LNCAP (cell line): ENCODE results near the gene ERG.

ENCODE experiments used
- TF ChIP-seq, protein P1 (sequence below): fragments of 450-650 bp; IDR thresholded peaks from 2 replicates; pipeline ENCODE4 v1.5.1; 2017; ENCODE audit warnings: mild to moderate bottlenecking

The ERG gene

DNA sequence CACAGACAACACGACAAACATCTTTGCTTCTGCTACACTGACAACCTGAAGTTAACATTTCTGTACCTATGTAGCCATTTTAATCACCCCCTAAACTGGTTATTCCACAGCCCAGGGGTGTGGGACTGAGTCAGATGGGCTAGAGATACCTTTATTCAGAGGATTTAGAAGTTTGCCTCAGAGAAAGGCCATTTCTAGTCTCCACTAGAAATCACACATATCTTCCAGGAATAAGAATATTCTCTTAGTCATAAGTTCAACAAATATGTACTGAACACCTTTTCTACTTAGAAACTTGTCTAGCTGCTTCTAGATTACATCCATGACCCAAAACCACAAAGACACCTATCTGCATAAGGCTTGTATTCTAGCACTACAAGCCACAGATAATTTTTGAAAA lies 38.8 kb downstream of the ERG start:
- TF ChIP-seq, protein P1, sequence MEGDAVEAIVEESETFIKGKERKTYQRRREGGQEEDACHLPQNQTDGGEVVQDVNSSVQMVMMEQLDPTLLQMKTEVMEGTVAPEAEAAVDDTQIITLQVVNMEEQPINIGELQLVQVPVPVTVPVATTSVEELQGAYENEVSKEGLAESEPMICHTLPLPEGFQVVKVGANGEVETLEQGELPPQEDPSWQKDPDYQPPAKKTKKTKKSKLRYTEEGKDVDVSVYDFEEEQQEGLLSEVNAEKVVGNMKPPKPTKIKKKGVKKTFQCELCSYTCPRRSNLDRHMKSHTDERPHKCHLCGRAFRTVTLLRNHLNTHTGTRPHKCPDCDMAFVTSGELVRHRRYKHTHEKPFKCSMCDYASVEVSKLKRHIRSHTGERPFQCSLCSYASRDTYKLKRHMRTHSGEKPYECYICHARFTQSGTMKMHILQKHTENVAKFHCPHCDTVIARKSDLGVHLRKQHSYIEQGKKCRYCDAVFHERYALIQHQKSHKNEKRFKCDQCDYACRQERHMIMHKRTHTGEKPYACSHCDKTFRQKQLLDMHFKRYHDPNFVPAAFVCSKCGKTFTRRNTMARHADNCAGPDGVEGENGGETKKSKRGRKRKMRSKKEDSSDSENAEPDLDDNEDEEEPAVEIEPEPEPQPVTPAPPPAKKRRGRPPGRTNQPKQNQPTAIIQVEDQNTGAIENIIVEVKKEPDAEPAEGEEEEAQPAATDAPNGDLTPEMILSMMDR: no peak

DNA sequence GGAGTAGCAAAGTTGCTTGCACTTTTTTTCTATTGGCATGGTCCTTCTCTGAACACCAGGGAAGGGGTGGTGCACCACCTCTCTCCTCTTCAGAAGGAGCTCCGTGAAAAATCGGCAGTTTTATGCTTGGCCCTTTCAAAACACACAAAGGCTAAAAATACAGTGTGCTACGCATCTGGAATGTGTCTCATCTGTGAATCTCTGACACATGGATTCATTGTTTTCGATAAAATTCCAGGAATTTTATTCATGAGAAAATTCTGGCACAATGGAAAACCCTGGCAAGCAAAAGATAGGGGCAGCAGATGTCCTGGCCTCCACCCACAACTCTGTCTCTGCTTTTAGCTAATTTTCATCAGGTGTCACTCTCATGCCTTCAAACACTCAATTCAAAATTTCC lies 42.9 kb downstream of the ERG start:
- TF ChIP-seq, protein P1: no peak

DNA sequence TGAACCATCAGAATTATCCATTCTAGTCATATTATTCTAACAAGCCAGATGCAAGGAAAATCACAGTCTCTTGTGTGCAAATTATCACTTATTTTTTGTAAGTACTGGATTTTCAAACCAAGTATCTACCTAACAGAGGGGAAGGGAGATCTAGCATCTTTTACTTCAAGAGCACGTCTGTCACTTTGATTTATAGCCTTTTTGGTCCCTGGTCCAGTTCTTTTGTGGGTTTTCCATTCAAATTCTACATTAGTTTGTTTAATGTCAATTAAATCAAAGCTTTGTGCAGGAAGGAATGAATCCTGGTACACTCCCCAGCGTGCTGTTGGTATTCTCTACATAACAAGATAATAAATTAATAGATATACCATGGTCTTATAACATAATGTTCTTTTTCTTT lies 43.6 kb downstream of the ERG start:
- TF ChIP-seq, protein P1: no peak

DNA sequence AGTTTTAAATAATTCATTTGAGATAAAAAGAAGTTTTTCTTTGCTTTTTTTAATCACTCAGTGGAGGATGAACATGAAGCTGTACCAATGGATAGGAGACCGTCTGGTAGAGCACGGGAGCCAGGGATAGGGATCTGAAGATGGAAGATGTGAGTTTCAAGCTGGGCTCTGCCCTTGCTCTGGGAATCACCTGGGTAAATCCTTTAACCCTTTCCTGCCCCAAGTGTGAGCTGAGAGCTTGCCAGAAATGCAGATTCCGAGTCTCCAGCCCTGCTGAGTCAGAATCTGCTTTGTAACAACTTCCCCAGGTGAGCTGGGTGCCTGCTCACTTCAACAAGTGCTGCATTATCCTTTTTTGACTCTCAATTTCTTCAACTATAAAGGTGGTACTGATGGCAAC lies 44.1 kb downstream of the ERG start:
- TF ChIP-seq, protein P1: no peak

DNA sequence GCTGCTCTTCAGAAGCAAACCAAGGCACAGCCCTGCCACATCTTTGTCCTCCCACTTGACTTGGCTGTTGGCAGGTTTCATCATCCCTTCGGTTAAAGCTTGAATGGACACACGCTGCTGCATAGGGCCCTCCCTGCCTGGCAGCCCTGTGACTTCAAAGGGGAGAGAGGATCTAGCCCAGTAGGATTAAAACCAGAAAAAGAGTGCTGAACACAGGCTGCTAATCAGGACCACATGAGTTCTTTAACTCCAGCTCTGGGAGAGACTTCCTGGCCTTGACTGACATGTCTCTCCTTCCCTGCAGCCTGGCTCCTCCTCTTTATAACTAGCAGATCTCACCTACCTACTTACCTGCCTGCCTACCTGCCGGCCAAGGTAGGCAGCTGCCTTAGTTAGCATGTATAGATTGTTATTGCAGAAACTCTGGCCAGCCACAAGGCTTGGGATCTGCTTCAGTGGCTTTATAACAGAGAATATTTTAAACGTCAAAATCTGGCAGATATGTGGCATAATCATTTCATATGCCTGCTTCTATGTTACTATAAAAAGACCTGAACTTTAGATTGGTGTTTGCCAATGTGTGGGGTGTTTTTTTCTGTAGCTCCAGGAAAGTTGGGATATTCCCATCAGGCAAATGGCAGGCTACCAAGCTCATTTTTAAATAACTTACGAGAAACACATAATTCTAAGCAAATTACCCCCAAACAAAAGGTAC lies 49.4 kb downstream of the ERG start:
- TF ChIP-seq, protein P1: no peak

DNA sequence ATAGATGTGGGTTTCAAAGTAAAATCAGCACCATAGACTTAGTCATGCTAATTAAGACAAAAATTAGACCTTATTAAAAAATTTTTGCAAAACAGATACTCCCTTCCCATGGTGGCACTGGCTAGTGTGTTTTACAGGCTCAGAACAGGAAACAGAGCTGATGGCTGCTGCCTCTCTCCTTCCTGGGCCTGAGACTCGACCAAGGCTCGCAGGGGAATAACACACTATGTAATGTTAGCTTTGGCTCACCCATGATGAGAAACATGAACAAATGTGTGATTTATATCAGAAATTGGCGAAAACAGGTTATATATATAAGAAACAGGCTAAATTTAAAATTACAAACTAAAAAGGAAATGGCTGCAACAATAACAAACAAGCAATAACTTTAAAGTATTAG lies 50.7 kb downstream of the ERG start:
- TF ChIP-seq, protein P1: no peak

DNA sequence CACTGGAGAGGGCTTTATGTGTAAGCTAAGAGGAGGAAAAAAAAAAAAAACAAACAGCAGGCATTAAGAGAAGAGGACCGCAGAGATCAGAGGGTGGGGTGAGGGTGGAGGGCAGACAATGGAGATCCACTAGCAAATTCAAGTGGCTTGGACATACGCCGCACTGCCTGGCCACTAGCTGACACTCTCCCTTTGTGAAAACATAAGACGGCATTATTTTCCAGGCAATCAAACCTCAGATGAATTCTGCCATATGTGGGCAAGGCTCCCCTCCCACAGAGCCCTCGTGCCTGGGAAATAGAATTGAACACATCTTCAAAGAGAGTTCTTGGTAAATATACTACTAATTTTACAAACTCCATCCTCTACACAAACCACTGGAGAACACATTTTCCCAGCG lies 53.6 kb downstream of the ERG start:
- TF ChIP-seq, protein P1: no peak

DNA sequence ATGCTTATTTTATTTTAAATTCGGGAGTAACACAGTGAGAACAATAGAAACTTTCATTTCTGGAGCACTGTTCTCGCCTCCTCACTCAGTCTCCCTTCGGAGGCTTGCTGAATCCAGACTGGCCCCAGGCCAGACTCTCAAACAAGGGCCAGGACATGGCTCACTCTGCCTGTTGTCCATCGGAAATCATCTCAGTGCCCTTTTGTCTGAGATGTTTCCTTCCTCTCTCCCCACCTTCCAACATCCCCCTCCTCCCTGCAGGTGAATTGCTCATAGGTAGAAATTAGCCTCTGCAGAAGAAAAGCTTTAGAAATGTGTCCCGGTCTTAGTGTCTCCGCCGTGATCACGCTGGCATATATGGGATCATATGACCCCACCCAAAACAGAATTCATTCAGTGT lies 55.2 kb downstream of the ERG start:
- TF ChIP-seq, protein P1: no peak
